Stimulated activated CD8-positive, alpha-beta memory T cell treated with anti-CD3 and anti-CD28 coated beads, Interleukin-4, amount 100 ng/mL, for 1 hour (primary cell): ENCODE data around the gene SUGP2.

Experiments
- DNase-seq, 2 donors: peaks; one replicate each; pipeline ENCODE4 v3.0.0-alpha.2; 2020; ENCODE audit warnings: low read depth in 2 of 2, low spot score in 1 of 2

Gene SUGP2

DNA sequence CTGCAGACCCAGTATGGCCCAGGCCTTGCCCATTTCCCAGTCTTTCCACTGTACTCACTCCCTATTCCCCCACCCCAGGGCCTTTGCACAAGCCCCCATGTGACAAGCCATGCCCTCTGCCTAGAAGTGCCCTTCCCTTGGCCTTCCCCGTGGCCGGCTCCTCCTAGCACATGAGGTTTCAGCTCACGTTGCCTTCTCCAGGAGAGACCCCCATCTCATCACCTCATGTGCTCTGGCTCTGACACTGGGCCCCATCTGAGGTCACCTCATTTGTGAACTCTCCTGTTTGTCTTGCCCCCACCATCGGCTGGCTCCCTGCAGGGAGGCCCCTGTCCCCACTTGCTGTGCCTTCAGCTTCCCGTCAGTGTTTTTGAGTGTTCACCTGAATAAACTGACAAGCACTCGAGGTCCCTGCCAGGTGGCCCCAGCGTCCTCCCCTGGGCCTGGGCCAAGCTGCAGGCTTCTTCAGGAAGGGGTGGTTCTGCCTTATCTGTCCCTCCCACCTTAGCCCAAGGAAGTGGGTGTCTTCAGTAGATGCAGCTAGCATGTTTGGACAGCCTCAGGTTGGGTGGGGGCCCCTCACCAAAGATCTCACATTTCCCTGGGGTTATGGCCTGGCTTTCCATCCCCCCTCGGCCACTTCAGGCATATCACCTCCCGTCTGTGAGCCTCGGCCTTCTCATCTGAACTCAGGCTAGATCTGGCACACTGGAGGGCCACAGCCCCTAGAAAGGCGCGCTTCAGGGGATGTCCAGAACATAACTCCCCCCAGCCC is 26.7 kb upstream of the SUGP2 start:
- DNase-seq = no peak

- no peak for DNase-seq
Measured at GRCh38 chr19:19059018-19059836, 25.9 kb upstream of the SUGP2 start.

DNA sequence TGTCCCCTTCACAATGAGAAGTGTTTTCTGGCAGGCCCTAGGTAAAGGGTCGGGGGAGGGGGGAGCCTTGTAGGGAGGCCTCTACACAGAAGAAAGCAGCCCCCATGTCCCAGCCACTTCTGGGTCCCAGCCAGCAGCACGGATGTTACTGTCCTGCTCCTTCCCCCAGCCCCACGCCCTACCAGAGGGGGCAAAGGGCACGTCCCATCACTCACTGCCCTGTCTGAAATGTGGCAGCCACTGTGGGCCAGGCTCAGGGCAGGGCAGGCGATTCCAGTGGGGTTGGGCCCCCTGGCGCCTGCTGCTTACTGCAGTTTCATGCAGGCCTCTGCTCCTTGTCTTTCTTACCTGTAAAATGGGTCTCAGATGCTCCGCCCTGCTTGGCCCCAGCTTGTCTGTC is 24.4 kb upstream of the SUGP2 start:
- DNase-seq = no peak

GRCh38 chr19:19057317-19057716 is 24.0 kb upstream of the SUGP2 start:
- DNase-seq = no peak

- DNase-seq = no peak
Measured at GRCh38 chr19:19056636-19057275, 23.4 kb upstream of the SUGP2 start.

- no peak for DNase-seq
Measured at GRCh38 chr19:19055701-19056100, 22.4 kb upstream of the SUGP2 start.

DNA sequence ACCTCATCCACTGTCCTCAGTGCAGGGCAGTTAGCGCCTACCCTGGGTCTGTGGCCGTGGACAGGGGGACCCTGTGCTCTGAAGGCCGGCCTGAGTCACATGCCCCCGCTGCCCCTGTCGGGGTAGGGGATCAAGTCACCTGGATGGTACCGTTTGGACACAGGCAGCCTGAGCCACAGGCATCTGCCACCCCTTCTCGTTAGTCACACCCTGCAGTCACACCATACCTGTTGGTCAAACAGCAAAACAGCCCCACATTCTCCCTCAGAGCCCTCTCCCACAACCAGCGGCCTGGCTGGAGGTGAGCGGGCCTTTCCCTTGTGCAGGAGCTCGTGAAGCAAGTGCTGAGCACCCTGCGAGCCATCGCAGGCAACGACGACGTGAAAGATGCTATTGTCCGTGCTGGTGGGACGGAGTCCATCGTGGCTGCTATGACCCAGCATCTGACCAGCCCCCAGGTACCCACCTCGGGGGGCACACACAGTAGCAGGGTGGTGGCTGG is 21.7 kb upstream of the SUGP2 start:
- no peak for DNase-seq

GRCh38 chr19:19054315-19054938 is 21.1 kb upstream of the SUGP2 start:
- no peak for DNase-seq

DNA sequence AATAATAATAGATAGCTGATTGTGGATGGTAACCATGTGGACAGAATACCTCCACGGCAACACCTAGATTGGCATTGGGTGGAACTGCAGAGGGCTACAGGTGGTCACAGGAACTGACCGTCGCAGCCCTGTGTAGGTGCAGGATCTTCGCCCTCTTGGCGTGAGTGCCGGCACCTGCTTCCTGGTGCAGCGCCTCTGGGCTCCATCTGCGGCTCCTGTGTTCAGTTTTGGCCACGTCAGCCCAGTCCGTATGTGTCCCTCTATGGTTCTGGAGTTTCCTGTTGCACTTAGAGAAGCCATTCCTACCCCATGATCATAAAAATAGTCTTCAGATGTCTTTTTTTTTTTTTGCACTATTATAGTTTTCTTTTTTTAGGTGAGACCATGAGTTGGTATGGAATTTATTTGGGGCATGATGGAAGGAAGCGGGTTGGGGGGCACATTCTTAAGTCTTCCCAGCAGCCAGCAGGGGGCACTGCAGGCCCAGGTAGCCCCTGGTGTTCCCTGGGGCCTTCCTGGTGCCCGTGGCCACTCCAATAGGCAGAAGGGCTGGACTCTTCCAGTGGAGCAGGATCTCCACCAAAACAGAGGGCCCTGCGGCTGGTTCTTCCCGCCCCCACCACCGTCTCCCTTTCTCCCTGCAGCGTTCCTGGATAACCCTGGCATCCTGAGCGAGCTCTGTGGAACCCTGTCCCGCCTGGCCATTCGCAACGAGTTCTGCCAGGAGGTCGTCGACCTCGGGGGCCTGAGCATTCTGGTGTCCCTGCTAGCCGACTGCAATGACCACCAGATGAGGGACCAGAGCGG is 20.4 kb upstream of the SUGP2 start:
- DNase-seq = peak in 1 of 2 donors; percentile 29

GRCh38 chr19:19052921-19053320 is 19.6 kb upstream of the SUGP2 start:
- no peak for DNase-seq

DNA sequence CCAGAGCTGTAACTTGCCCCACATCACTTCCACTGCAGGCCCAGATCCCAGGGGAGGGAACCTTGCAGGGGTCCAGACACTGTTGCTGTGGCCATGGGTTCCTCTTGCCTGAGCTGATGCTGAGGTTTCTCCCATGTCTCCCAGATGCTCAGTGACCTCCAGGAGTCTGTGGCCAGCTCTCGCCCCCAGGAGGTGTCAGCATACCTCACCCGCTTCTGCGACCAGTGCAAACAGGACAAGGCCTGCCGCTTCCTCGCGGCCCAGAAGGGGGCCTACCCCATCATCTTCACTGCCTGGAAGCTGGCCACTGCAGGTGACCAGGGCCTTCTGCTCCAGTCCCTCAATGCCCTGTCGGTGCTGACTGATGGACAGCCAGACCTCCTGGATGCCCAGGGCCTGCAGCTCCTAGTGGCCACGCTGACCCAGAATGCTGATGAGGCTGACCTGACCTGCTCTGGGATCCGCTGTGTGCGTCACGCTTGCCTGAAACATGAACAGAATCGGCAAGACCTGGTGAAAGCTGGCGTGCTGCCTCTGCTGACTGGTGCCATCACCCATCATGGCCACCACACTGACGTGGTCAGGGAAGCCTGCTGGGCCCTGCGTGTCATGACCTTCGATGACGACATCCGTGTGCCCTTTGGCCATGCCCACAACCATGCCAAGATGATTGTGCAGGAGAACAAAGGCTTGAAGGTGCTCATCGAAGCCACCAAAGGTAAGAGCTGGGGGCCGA is 18.3 kb upstream of the SUGP2 start:
- DNase-seq = no peak

DNA sequence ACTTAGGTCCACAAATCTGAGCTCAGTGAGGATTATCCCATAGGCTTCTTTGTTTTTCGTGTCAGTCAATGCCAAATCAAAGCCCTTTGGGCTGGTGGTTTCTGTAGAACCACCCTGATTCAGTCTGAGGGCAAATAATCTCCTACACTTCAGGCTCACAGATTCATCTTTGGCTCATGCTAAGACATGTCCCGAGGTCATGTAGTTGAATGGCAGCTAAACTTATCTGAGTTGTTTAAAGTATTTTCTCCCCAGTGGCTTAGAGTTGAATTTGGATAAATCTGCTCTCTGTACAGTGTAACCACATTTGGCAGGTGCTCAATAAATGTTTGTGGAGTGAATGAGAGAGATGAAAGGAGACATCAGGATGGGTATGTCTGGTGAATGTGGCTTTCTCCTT is 17.4 kb upstream of the SUGP2 start:
- no peak for DNase-seq

GRCh38 chr19:19050104-19050503 is 16.8 kb upstream of the SUGP2 start:
- no peak for DNase-seq

- DNase-seq = no peak
Measured at GRCh38 chr19:19049406-19049805, 16.1 kb upstream of the SUGP2 start.

DNA sequence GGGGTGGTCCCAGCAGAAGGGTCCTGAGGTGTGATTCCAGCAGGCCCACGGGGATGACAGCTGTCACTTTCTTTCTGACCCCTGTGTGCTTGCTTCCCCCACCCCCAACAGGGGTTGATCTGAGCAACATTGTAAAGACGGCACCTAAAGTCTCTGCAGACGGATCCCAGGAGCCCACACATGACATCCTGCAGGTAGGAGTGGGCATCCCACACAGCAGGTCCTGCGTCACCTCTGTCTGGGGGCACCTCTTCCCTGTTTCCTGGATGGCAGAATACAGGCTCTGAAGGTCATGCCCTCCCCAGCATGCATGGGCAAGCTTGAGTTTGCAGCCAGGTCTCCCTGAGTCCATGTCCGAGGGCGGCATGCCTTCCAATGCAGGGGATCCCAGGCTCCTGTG is 10.6 kb upstream of the SUGP2 start:
- no peak for DNase-seq

- no peak for DNase-seq
Measured at GRCh38 chr19:19043481-19043880, 10.2 kb upstream of the SUGP2 start.

GRCh38 chr19:19042732-19043280 is 9.5 kb upstream of the SUGP2 start:
- no peak for DNase-seq

DNA sequence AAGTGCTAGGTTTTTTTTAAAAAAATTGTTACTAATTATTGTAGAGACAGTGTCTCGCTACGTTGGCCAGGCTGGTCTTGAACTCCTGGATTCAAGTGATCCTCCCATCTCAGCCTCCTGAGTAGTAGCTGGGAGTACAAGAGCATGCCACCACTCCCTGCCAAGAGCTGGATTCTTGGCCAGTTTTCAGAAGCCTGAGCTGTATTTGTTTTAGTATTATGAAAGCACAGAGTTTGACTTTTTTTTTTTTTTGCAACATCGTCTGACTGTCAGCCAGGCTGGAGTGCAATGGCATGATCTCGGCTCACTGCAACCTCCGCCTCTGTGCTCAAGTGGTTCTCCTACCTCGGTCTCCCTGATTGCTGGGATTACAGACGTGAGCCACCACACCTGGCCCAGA is 7.1 kb upstream of the SUGP2 start:
- DNase-seq = no peak

GRCh38 chr19:19039901-19040300 is 6.6 kb upstream of the SUGP2 start:
- no peak for DNase-seq

GRCh38 chr19:19034204-19034624 is 897 bp upstream of the SUGP2 start:
- DNase-seq = no peak
